DOHH2 (cell line): ENCODE measurements around the gene CMAS.

Source experiments
- CTCF ChIP-seq: fragments of 200-600 bp; sonication (generic); IDR thresholded peaks from one replicate; pipeline ENCODE4 v1.5.1; 2014; ENCODE audit warnings: antibody characterized with exemption, mild to moderate bottlenecking, low read depth, low read length; ENCODE audit not compliant: poor library complexity, severe bottlenecking
- EZH2phosphoT487 ChIP-seq: fragments of 200-600 bp; sonication (generic); IDR thresholded peaks from 2 replicates; pipeline ENCODE4 v1.6.1; 2017; ENCODE audit warnings: borderline replicate concordance, mild to moderate bottlenecking, antibody characterized with exemption, low read length, moderate library complexity, mixed read lengths

- TF ChIP-seq CTCF (no peak), EZH2phosphoT487 (no peak)
Measured at GRCh38 chr12:22054155-22054554, 8.1 kb downstream of the CMAS start.
